Neural cell (in vitro differentiated cells): ENCODE data around the gene LETM1.

Experiments used
- CTCF ChIP-seq: fragments of 450-650 bp; IDR thresholded peaks from 2 replicates; pipeline ENCODE4 v1.5.1; 2014; ENCODE audit warnings: antibody characterized with exemption, mild to moderate bottlenecking, moderate library complexity; ENCODE audit not compliant: poor library complexity, severe bottlenecking
- EP300 ChIP-seq: fragments of 450-650 bp; conservative IDR thresholded peaks from 2 replicates; pipeline ENCODE4 v1.6.1; 2014; ENCODE audit warnings: antibody characterized with exemption, mild to moderate bottlenecking, moderate library complexity; ENCODE audit not compliant: poor library complexity, severe bottlenecking

- TF ChIP-seq CTCF: no peak
- TF ChIP-seq EP300: no peak
These were observed 34.0 kb downstream of the LETM1 start for GRCh38 chr4:1821679-1822567.
